Body of pancreas (tissue), 4 donors: ENCODE measurements around the gene THOC1. TPM values are rescaled to one million over a fixed set of nuclear protein-coding genes. Genes with fewer than 3 reads are reported as not detected.

ENCODE experiments used
- ATAC-seq: fragments of 150-250 bp; one replicate; pipeline ENCODE4 v1.9.1; 2016
- DNase-seq, 4 donors: peaks; one replicate each; pipeline ENCODE4 v3.0.0-alpha.2; 2019
- H3K27ac ChIP-seq, 4 donors: fragments of 200-600 bp; sonication (generic); 1 replicate in 3 of 4; 2 replicates in 1 of 4; pipeline versions ENCODE4 v1.5.1 to v1.6.1; 2016 to 2019; ENCODE audit warnings: mild to moderate bottlenecking in 1 of 4, mixed read lengths in 1 of 4, moderate library complexity in 1 of 4
- H3K27me3 ChIP-seq, 2 donors: fragments of 200-600 bp; sonication (generic); one replicate each; pipeline ENCODE4 v1.6.0; 2016; ENCODE audit warnings: mild to moderate bottlenecking in 1 of 2
- H3K36me3 ChIP-seq, 2 donors: fragments of 200-600 bp; sonication (generic); replicated peaks in 1 of 2; 2 replicates each; pipeline ENCODE4 v1.5.1; 2016; ENCODE audit warnings: low read depth in 2 of 2; ENCODE audit not compliant: insufficient read depth in 1 of 2
- H3K4me1 ChIP-seq: fragments of 200-600 bp; sonication (generic); one replicate; pipeline ENCODE4 v1.6.0; 2016
- H3K4me3 ChIP-seq, 2 donors: fragments of 200-600 bp; sonication (generic); 1 replicate in 1 of 2; 2 replicates in 1 of 2; pipeline ENCODE4 v1.5.1; 2016 to 2019
- H3K9me3 ChIP-seq, 3 donors: fragments of 200-600 bp; sonication (generic); 1 replicate in 2 of 3; 2 replicates in 1 of 3; pipeline ENCODE4 v1.5.1; 2016
- CTCF ChIP-seq, 7 experiments: fragments of 450-650 bp in 4 of 7; fragments of 200-600 bp in 3 of 7; sonication (generic) in 3 of 7; IDR thresholded peaks; one replicate each; pipeline ENCODE4 v1.5.1; 2016 to 2019; ENCODE audit warnings: antibody characterized with exemption in 7 of 7
- POLR2A ChIP-seq, 3 donors: fragments of 450-650 bp; IDR thresholded peaks; one replicate each; pipeline ENCODE4 v1.6.1; 2016; ENCODE audit warnings: antibody characterized with exemption in 3 of 3, mild to moderate bottlenecking in 2 of 3
- WGBS, 2 donors: methylation state at CpG; one replicate each; pipeline ENCODE4 v1.1.5; 2017; 5-methylcytosine and 5-hydroxymethylcytosine counted together
- intact Hi-C: fragments of 100-400 bp; cut with DNase I; formaldehyde crosslinking; loops from one replicate; pipeline ENCODE4 v1.15.1; 2023
- total RNA-seq, 2 donors: library from RNA; depleted of rRNA; stranded (reverse); fragments of >200 nt; gene quantifications; one replicate each; pipeline ENCODE4 v1.1.0, GENCODE V29; 2016

THOC1 gene
- total RNA-seq, 2 donors from 2014 or later, result 21.8 to 36.6 TPM

GRCh38 chr18:245282-245847 lies 22.5 kb downstream of the THOC1 start:
- no peak for DNase-seq
- intact Hi-C loops, result no loop called here
- Histone ChIP-seq H3K4me1 (no peaks in the 10 kb centered on the region), H3K36me3 (peaks cover 0 to 15% of the 10 kb centered on the region in 2 donors), H3K27me3 (no peaks in the 10 kb centered on the region), H3K27ac (no peak overlapping the region), H3K4me3 (no peak overlapping the region), H3K9me3 (no peaks in the 10 kb centered on the region)
- ATAC-seq, result no peak
- no peak for TF ChIP-seq POLR2A (IDR thresholded peaks at IDR 0.05)
- no peak for TF ChIP-seq CTCF (IDR thresholded peaks at IDR 0.05)
- WGBS, 2 donors, result 93% methylated on average over 2 of the region's 2 CpGs

- Histone ChIP-seq H3K4me1 (no peaks in the 10 kb centered on the region), H3K4me3 (no peak overlapping the region), H3K27me3 (no peaks in the 10 kb centered on the region), H3K27ac (no peak overlapping the region), H3K9me3 (no peaks in the 10 kb centered on the region), H3K36me3 (no peaks in the 10 kb centered on the region)
- WGBS, 2 donors, result 96 to 100% methylated on average over 1 of the region's 1 CpG
- intact Hi-C loops, result no loop called here
- no peak for DNase-seq
- TF ChIP-seq CTCF (IDR thresholded peaks at IDR 0.05) (no peak), POLR2A (IDR thresholded peaks at IDR 0.05) (no peak)
- no peak for ATAC-seq
Observed at GRCh38 chr18:240175-240574, 27.7 kb downstream of the THOC1 start.

GRCh38 chr18:231563-231962 lies 36.3 kb downstream of the THOC1 start:
- Histone ChIP-seq H3K36me3 (no peaks in the 10 kb centered on the region), H3K4me3 (no peak overlapping the region), H3K27ac (no peak overlapping the region), H3K27me3 (no peaks in the 10 kb centered on the region), H3K9me3 (no peaks in the 10 kb centered on the region), H3K4me1 (no peaks in the 10 kb centered on the region)
- 93 to 96% methylated on average over 1 of the region's 1 CpG for WGBS, 2 donors
- no peak for TF ChIP-seq POLR2A (IDR thresholded peaks at IDR 0.05)
- TF ChIP-seq CTCF (IDR thresholded peaks at IDR 0.05), result no peak
- DNase-seq (no peak), ATAC-seq (no peak)
- intact Hi-C loops, result no loop called here

- Histone ChIP-seq H3K4me3 (no peak overlapping the region), H3K36me3 (peaks cover 6% of the 10 kb centered on the region in 2 donors), H3K27ac (no peak overlapping the region), H3K4me1 (no peaks in the 10 kb centered on the region), H3K9me3 (no peaks in the 10 kb centered on the region), H3K27me3 (no peaks in the 10 kb centered on the region)
- WGBS, 2 donors, result 82 to 92% methylated on average over 1 of the region's 1 CpG
- intact Hi-C loops, result no loop called here
- DNase-seq, result no peak
- ATAC-seq, result no peak
- no peak for TF ChIP-seq CTCF (IDR thresholded peaks at IDR 0.05)
Observed at GRCh38 chr18:228586-228985, 39.3 kb downstream of the THOC1 start.

GRCh38 chr18:227902-228301 lies 39.9 kb downstream of the THOC1 start:
- ATAC-seq (no peak), DNase-seq (no peak)
- H3K9me3 ChIP-seq, result no peaks in the 10 kb centered on the region
- H3K27me3 ChIP-seq, result no peaks in the 10 kb centered on the region
- 88 to 90% methylated on average over 4 of the region's 4 CpGs for WGBS, 2 donors
- H3K4me1 ChIP-seq, result no peaks in the 10 kb centered on the region
- TF ChIP-seq CTCF (IDR thresholded peaks at IDR 0.05) (no peak), POLR2A (IDR thresholded peaks at IDR 0.05) (no peak)
- H3K27ac ChIP-seq, result no peak overlapping the region
- intact Hi-C loops, result no loop called here
- H3K4me3 ChIP-seq, result no peak overlapping the region
- peaks cover 7 to 11% of the 10 kb centered on the region in 2 donors for H3K36me3 ChIP-seq
